ENCODE results near the gene VPS35. TPM values are rescaled to one million over a fixed set of nuclear protein-coding genes. Genes with fewer than 3 reads are reported as not detected.

Gene VPS35
- total RNA-seq, 1 experiment from 2014 or later, result 76.8 TPM

DNA sequence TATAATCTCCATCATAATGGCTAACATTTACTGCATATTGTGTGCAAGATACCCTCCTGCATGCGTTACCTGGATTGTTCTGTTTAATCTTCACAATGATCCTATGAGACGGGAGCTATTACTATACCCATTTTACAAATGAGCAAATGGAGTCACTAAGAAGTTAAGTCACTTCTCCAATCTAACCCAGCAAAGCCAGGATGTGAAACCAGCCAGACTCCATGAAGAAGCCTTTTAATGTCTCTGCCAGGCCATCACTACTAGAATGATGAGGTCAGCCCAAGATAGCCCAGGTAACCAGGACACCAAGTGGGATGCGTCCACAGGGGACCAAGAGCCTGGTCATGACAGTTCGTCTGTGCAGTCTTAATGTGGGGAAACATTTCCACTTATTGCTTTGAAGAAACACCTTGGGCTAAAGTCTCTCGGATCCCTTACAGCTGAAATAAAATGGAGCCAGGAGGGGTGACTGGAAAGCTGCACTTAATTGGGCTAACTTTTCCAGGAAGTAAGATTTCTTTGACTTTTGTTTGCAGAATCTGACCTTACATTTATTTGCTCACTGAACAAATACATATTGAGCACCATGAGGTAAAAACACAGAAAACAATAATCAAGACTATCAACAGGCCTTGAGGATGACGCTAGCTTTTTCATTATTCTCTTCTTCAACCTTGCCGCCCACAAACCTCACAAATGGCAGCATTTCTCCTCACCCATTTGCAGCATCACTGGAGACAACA, 66.9 kb downstream of the VPS35 start:
- no peaks in the 10 kb centered on the region for H3K36me3 ChIP-seq (replicated peaks; ENCODE audit: control insufficient read depth, insufficient read depth, low read length)
- no peaks in the 10 kb centered on the region for H3K27me3 ChIP-seq (ENCODE audit: control insufficient read depth, insufficient read depth, low read length)
- no peak for DNase-seq
- H3K4me3 ChIP-seq (ENCODE audit: insufficient read depth, low read depth, low read length), result no peak overlapping the region

- H3K27me3 ChIP-seq (ENCODE audit: control insufficient read depth, insufficient read depth, low read length), result no peaks in the 10 kb centered on the region
- H3K36me3 ChIP-seq (replicated peaks; ENCODE audit: control insufficient read depth, insufficient read depth, low read length), result peaks cover 3% of the 10 kb centered on the region; the same call in 1 of the 2 replicates
- DNase-seq, result peak; percentile 92
- peak within 1 kb of the TSS; percentile 75 for H3K4me3 ChIP-seq (ENCODE audit: insufficient read depth, low read depth, low read length)
Observed at GRCh38 chr16:46621006-46621933, 67.7 kb downstream of the VPS35 start, which contains the start of gene SHCBP1. Gene SHCBP1, minus strand, starts transcription at chr16:46621379. Its CDS starts 20 bp downstream, at chr16:46621359.

DNA sequence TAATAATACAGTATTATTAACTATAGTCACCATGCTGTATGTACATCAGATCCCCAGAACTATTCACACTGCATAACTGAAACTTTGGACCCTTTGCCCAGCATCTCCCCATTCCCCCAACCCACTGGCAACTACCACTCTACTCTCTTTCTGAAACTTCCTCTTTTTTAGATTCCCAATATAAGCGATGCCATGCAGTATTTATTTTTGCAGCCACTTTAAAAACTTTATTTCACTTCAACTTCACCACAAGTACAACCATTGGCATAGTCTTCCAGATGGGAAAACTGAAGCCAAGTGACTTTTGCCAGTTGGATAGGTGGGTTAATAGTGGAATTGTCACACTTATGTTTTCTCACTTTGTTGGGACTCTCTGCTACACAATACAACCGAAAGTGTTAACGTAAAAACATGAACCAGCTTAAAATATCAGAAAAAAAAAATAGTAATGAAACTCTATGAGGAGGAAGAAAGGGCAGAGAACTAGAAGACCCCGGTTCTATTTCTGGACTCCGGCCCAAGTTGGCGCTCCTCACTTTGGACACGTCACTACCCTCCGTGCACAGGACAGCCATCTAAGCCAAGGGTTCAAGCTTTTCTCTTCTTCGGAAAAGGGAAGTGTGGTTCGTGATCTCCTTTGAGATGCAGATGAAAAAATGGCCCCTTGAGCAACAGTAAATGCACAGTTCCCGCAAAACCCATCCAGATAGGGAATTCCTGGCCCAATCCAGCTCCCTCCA, 68.5 kb downstream of the VPS35 start:
- H3K27me3 ChIP-seq (ENCODE audit: control insufficient read depth, insufficient read depth, low read length), result no peaks in the 10 kb centered on the region
- peaks cover 9% of the 10 kb centered on the region for H3K36me3 ChIP-seq (replicated peaks; ENCODE audit: control insufficient read depth, insufficient read depth, low read length)
- DNase-seq, result no peak
- H3K4me3 ChIP-seq (ENCODE audit: insufficient read depth, low read depth, low read length), result peak overlapping the region; percentile 75

DNA sequence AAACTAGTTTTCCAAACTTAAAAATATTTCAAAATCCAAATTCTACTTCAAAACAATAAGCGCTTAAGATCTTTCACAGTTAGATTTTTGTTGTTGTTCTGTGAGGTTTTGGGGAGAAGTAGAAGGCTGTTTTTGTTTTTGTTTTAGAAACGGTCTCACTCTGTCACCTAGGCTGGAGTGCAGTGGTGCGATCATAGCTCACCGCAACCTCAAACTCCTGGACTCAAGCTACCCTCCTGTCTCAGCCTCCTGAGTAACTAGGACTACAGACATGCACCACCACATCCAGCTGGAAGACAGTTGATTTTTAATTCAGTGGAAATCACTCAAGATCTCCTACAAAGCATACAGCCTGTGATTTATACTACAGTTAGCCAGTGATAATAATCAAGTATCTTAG, 70.5 kb downstream of the VPS35 start:
- no peaks in the 10 kb centered on the region for H3K27me3 ChIP-seq (ENCODE audit: control insufficient read depth, insufficient read depth, low read length)
- H3K4me3 ChIP-seq (ENCODE audit: insufficient read depth, low read depth, low read length), result no peak overlapping the region
- no peak for DNase-seq
- peaks cover 11% of the 10 kb centered on the region for H3K36me3 ChIP-seq (replicated peaks; ENCODE audit: control insufficient read depth, insufficient read depth, low read length)

DNA sequence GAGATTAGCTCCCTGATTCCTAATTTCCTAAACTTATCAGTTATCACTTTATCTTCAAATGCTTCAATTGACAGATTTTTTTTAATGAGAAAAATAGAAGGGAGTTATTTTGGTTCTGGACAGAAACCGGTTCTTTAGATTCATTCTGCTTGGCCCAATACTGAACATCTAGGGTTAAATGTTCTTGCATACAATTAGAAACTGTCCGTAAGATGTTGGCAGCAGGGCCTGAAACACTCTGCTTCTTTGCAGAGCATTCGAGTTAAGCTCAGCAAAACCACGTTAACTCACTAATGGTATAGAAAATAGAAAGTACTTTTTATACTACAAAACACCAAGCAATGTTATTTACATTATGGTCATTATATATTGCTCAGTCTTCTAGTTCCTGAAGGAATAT, 75.0 kb downstream of the VPS35 start:
- Histone ChIP-seq H3K36me3 (replicated peaks; ENCODE audit: control insufficient read depth, insufficient read depth, low read length) (peaks cover 13% of the 10 kb centered on the region), H3K4me3 (ENCODE audit: insufficient read depth, low read depth, low read length) (no peak overlapping the region), H3K27me3 (ENCODE audit: control insufficient read depth, insufficient read depth, low read length) (no peaks in the 10 kb centered on the region)
- no peak for DNase-seq

DNA sequence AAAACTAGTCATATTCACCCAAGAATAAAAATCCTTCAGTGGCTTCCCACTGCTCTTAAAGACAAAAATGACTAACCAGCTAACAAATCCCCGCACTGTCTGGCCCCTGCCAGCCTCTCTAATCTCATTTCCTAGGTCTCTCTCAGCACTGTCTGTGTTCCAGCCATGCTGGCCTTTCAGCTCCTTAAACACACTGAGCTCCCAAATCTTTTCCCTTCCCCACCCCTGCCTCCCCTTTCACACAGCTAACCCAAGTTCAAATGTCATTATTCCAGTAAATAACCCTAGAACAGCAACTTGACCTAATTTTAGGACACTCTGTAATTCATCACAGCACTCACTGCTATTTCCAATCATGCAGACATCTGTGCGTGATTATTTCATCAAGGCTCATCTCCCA, 75.6 kb downstream of the VPS35 start:
- H3K36me3 ChIP-seq (replicated peaks; ENCODE audit: control insufficient read depth, insufficient read depth, low read length), result peaks cover 13% of the 10 kb centered on the region
- DNase-seq, result no peak
- no peak overlapping the region for H3K4me3 ChIP-seq (ENCODE audit: insufficient read depth, low read depth, low read length)
- H3K27me3 ChIP-seq (ENCODE audit: control insufficient read depth, insufficient read depth, low read length), result no peaks in the 10 kb centered on the region

DNA sequence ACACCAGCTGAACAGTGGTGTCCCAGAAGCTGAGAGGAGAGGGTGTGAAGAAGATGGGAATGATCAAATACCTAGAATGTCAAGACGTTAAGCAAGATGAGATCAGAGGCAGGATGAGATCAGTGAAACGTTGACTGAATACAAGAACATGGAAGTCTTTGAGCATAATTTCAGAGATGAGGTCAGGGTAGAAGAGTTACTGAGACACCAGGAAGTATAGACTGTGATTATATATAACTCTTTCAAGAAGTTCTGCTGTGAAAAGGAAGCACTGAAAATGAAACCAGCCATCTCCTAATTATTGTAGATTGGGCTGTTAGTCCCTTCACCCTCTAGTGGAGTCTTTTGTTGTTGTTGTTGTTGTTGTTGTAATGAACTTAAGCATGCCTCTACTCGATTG, 76.9 kb downstream of the VPS35 start:
- no peak overlapping the region for H3K4me3 ChIP-seq (ENCODE audit: insufficient read depth, low read depth, low read length)
- no peak for DNase-seq
- peaks cover 13% of the 10 kb centered on the region for H3K36me3 ChIP-seq (replicated peaks; ENCODE audit: control insufficient read depth, insufficient read depth, low read length)
- H3K27me3 ChIP-seq (ENCODE audit: control insufficient read depth, insufficient read depth, low read length), result no peaks in the 10 kb centered on the region

DNA sequence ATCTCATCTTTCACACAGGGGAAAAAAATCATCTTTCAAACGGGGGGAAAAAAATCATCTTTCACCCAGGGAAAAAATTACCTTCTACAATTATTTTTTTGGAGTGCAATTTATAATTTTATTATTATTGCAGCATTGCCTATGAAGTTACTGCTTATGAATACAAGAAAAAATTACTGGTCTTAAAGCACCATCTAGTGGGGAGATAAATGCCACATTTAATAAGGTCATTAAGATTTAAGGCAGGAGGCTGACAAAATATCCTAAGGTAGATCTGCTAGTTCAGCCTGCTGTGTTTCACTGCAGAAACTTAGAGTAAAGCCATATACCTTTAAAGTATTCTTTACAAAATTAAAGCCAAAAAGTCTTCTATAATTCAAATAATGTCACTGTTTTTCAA, 81.4 kb downstream of the VPS35 start:
- no peaks in the 10 kb centered on the region for H3K27me3 ChIP-seq (ENCODE audit: control insufficient read depth, insufficient read depth, low read length)
- peaks cover 11% of the 10 kb centered on the region for H3K36me3 ChIP-seq (replicated peaks; ENCODE audit: control insufficient read depth, insufficient read depth, low read length)
- no peak for DNase-seq

GRCh38 chr16:46606231-46606630, 82.7 kb downstream of the VPS35 start:
- no peak for DNase-seq
- Histone ChIP-seq H3K27me3 (ENCODE audit: control insufficient read depth, insufficient read depth, low read length) (no peaks in the 10 kb centered on the region), H3K4me3 (ENCODE audit: insufficient read depth, low read depth, low read length) (no peak overlapping the region), H3K36me3 (replicated peaks; ENCODE audit: control insufficient read depth, insufficient read depth, low read length) (peaks cover 11% of the 10 kb centered on the region)

More for the DNA sequence above, 81.4 kb downstream of the VPS35 start:
- no peak overlapping the region for H3K4me3 ChIP-seq (ENCODE audit: insufficient read depth, low read depth, low read length)

Other genes starting within 250 kb of the VPS35 start
- 10.0 and 13.4 TPM in 2 replicates for gene SHCBP1, start 67.8 kb downstream of the VPS35 start, total RNA-seq (2014; rRNA removed; shearing (Covaris generic))
- gene ORC6, start 481 bp upstream of the VPS35 start, total RNA-seq (2014; rRNA removed; shearing (Covaris generic)), result 68.6 and 90.2 TPM in 2 replicates
- 0.78 and 2.3 TPM in 2 replicates for gene MYLK3, start 59.2 kb upstream of the VPS35 start, total RNA-seq (2014; rRNA removed; shearing (Covaris generic))
- 18.8 and 22.5 TPM in 2 replicates for gene C16orf87, start 142.0 kb upstream of the VPS35 start, total RNA-seq (2014; rRNA removed; shearing (Covaris generic))
- 56.8 and 63.2 TPM in 2 replicates for gene GPT2, start 195.2 kb upstream of the VPS35 start, total RNA-seq (2014; rRNA removed; shearing (Covaris generic))